Upper lobe of left lung (tissue), 4 donors: ENCODE measurements around the gene CAMK2B.

Source experiments
- POLR2AphosphoS5 ChIP-seq, 2 donors: sonication (generic); formaldehyde crosslinking; IDR thresholded peaks; one replicate each; pipeline ENCODE4 v1.5.1; 2017; ENCODE audit warnings: antibody characterized with exemption in 2 of 2
- TF ChIP-seq, protein P1 (sequence below), 6 experiments: fragments of 450-650 bp in 4 of 6; fragments of 200-600 bp in 2 of 6; sonication (generic) in 2 of 6; IDR thresholded peaks; one replicate each; pipeline ENCODE4 v1.5.1; 2016 to 2019; ENCODE audit warnings: antibody characterized with exemption in 6 of 6

GRCh38 chr7:44338600-44338999 lies 13.2 kb upstream of the CAMK2B start:
- TF ChIP-seq POLR2AphosphoS5 (IDR thresholded peaks at IDR 0.05) = no peak
- TF ChIP-seq, protein P1, sequence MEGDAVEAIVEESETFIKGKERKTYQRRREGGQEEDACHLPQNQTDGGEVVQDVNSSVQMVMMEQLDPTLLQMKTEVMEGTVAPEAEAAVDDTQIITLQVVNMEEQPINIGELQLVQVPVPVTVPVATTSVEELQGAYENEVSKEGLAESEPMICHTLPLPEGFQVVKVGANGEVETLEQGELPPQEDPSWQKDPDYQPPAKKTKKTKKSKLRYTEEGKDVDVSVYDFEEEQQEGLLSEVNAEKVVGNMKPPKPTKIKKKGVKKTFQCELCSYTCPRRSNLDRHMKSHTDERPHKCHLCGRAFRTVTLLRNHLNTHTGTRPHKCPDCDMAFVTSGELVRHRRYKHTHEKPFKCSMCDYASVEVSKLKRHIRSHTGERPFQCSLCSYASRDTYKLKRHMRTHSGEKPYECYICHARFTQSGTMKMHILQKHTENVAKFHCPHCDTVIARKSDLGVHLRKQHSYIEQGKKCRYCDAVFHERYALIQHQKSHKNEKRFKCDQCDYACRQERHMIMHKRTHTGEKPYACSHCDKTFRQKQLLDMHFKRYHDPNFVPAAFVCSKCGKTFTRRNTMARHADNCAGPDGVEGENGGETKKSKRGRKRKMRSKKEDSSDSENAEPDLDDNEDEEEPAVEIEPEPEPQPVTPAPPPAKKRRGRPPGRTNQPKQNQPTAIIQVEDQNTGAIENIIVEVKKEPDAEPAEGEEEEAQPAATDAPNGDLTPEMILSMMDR (IDR thresholded peaks at IDR 0.05) = no peak
